Fibroblast of skin of abdomen (primary cell): ENCODE results near the gene SMIM10L2A. TPM values are rescaled to one million over a fixed set of nuclear protein-coding genes. Genes with fewer than 3 reads are reported as not detected.
A peak's percentile ranks its signal among the peaks of the same experiment; 100 is the strongest.
"Not testable (repeated sequence)": the region's sequence is repeated elsewhere in the genome, so short reads cannot be mapped to it uniquely, and the experiment has no call there.

Experiments
- DNase-seq: peaks from one replicate; pipeline ENCODE4 v3.0.0-alpha.2; 2013
- polyA plus RNA-seq, 2 experiments: library from polyadenylated mRNA; unstranded; fragments of 120-200 nt; gene quantifications; one replicate each; pipeline ENCODE4 v1.2.1, GENCODE V29; 2013; ENCODE audit not compliant: insufficient read length in 2 of 2

The SMIM10L2A gene
- polyA plus RNA-seq (2013, experiment 1 of 2; ENCODE audit: insufficient read length): 0.13 TPM
- 0.19 TPM for polyA plus RNA-seq (2013, experiment 2 of 2; ENCODE audit: insufficient read length)

DNA sequence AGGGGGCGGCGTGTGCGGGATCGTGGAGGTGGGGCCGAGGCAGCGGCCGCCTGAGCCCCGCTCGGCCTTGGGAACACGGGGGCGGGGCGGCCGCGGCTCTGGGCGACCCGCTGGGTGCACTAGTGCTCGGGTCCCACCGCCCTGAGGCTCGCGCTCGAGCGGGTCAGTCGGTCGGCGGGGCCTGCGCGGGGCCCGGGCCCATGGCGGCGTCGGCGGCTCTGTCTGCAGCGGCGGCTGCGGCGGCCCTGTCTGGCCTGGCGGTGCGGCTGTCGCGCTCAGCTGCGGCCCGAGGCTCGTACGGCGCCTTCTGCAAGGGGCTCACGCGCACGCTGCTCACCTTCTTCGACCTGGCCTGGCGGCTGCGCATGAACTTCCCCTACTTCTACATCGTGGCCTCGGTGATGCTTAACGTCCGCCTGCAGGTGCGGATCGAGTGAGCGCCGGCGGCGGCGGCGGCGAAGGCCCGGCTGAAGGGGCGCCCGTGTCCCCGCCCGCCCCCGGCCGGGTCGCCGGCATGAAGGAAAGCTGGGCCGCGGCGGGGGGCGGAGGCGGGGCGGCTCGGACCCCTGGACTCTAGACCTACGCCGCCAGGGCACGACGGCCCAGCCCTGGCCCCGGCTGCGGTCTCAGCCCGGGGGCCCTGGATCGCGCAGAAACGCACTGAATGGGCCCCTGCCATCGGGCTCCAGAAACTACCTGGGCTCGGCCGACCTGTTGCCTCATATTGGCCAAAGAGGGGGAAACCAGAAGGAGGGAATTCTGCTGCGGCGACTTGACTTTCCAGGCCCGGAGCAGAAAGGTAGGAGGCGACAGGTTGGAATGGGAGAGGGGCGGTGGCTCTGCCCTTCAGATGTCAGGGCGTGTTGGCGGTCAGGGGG is at the start of gene SMIM10L2A:
SMIM10L2A (plus strand) TSS at position 13 of the 878 bp plus-strand sequence; CDS start at position 201, 188 bp downstream.
- no peak for DNase-seq

DNA sequence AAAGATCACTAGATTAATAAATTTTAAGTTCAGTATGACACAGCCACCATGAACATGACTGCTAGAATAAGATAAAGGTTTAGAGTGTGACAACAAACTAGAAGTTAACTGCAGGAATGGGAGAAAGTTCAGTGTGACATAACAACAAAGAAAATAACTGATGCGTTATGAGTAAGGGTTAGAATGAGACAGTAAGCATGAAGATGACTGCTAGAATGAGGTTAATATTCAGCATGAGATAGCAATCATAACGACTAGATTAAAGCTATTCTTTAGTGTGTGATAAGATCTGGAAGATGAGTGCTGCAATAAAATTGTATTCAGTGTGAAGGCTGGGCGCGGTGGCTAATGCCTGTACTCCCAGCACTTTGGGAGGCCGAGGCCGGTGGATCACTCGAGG is 48.4 kb upstream of the SMIM10L2A start:
- DNase-seq: no peak

DNA sequence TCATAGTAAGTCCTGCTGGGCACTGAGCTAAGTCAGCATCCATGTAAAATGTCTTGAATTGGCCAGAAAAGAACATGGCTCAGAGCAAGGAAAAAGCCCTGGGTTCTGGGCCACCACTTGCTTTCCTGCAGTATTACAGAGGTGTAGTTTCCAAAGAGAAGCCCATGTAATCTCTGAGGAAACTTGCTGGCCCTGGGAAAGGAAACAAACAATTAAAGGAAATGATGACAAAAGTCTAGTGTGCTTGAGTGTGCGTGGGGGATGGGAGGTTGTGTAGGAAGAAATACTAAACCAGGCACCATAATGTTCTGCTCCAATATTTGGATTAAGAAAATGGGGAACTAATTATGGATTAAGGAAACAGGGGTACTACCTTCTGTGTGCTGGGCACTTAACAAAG is 39.5 kb upstream of the SMIM10L2A start:
- DNase-seq: no peak

DNA sequence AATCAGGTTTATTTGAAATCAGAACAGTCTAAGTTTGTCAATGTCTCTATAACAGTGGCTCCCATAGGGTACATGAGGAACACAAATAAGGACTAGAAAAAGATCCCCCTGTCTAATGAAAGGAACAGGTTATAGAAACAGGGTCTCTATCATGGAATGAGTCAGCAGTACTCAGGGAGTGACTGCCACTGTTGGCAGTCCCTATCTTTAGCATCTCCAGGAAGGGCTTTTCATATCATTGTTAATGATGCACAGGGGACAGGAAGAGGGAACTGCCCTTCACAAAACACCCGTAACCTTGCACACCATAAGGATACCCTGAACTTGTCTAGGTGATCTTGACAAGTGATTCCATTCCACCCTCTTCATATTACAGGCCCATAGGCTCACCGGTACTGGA is 38.5 kb upstream of the SMIM10L2A start:
- DNase-seq: no peak

DNA sequence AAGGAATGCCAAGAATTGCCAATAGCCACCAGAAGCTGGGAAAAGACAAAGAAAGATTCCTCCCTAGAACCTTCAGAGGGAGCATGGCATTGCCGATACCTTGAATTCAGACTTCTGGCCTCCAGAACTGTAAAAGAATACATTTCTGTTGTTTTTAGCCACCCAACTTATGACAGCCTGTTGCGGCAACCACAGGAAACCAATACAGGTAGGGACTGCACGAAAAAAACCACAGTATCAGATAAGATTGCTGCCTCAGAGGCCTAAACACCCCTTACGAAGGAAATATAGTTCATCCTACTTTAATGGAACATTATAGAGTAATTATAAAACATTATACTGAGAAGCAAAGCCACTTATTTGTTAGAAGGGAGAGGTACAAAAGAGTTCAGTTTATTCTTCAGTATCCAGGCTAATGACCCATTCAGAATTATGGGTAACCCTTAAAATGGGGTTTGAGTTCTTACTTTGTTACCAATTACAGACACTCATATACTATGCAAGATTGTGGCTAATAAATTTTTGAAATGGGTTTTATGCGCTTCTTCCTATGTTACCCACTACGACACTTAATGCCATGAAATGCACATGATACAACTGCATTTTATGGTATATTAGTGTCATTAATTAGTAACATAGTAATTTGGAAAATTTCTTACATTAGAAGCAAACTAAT is 37.4 kb upstream of the SMIM10L2A start:
- no peak for DNase-seq

DNA sequence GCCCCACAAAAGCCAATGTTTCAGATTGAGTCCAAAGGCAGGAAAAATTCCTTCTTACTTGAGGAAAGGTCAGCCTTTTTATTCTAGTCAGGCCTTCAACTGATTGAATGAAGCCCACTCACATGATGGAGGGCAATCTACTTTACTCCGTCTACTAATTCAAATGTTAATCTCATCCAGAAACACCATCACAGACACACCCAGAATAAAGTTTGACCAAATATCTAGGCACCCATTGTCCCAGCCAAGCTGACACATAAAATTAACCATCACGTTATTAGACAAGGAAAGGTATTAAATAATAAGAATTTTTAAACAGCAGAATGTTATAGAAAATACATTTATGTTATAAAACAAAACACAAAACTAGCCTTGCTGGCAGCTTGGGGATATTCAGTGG is 32.9 kb upstream of the SMIM10L2A start:
- no peak for DNase-seq

DNA sequence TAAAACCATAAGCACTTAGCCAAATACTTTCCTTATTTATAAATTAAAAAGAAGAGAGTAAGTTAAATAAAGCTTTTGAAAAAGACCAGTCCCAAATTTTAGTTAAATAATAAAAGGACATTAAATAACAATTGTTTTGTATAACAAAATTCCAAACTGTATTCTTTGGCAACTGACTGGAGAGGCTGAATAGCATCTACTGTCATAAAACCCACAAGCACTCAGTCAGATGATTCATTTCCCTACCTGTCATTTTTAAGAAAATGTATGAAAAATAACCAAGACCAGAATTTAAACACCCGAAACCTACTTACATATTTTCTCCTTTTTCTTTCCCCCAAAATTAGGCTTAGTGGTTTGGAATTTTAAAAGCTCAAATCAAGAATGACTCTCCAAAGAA is 32.5 kb upstream of the SMIM10L2A start:
- DNase-seq: no peak

DNA sequence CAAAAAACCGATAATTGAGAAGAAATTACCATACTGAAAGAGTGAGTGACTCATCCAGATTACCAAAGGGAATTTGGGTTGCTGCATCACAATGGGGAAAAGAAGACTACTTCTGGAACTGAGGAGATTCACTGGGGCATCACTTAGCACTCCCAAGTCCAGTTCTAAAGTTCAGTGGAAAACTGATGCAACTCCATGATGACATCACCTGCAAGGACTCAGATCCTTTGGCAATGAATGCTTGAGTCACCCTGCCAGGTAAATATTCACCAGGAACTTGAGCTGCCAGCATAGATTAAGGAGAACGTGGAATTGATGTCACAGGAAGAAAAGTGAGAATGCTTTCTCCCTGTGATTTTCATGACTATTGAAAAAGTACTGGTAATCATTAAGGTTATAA is 32.0 kb upstream of the SMIM10L2A start:
- DNase-seq: peak; percentile 0

DNA sequence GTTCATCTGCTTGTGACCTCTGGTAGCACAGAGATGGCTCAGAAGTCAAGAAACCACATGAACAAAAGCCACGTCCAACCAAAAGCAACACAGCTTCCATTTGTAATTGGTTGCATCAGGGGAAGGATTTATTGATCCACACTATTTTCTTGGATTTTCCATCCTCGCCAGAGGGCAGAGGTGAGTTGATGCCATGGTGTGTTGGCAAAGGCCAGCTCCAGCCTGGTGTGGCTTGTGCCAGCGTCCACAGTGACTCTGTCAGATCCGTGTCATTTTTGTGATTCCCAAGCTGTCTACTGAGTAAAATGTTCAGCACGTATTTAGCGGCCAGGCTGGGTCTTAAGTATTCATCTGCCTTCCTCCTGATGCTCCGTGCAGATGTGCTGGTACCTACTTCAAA is 30.0 kb upstream of the SMIM10L2A start:
- no peak for DNase-seq

DNA sequence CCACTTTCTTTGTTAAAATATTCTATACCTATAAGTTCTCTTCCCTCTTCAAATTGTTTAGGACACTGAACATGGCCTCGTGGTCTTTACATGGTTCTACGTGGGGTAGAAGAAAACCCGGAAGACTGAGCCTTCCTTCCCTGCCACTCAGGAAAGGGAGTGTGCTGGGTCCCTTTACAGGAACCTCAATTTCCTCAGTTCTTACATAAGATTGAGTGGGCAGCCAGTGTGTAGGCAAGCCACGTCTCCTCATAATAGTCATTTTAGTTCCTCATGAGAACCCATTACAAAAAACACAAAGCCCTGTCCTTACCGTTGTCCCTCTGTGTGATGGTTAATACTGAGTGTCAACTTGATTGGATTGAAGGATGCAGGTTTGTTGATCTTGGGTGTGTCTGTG is 28.7 kb upstream of the SMIM10L2A start:
- DNase-seq: no peak

DNA sequence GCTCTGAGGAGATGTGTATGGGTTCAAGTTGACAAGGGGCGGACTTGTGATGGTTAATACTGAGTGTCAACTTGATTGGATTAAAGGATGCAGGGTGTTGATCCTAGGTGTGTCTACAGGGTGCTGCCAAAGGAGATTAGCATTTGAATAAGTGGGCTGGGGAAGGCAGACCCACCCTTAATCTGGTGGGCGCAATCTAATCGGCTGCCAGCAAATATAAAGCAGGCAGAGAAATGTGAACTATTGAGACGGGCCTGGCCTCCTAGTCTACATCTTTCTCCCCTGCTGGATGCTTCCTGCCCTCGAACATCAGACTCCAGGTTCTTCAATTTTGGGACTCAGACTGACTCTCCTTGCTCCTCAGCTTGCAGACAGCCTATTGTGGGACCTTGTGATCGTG is 26.7 kb upstream of the SMIM10L2A start:
- no peak for DNase-seq

DNA sequence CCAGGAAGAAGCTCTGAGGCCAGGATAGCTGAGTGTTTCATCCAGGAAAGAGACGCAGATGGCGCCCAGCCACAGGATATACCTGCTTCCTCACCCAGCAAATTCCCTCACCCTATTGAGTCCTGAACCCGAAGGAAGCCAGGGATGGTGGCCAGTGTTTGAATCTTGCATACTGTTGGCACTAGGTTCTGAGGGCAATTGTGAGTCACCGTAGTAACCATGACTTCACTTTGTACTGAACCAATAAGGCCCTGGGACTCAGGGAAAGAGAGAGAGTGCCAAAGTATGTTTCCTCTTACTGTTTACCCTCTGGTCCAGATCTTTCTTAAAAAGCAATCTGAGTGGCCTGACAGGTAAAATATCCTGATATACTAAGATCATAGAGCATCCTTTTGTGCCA is 25.6 kb upstream of the SMIM10L2A start:
- no peak for DNase-seq

DNA sequence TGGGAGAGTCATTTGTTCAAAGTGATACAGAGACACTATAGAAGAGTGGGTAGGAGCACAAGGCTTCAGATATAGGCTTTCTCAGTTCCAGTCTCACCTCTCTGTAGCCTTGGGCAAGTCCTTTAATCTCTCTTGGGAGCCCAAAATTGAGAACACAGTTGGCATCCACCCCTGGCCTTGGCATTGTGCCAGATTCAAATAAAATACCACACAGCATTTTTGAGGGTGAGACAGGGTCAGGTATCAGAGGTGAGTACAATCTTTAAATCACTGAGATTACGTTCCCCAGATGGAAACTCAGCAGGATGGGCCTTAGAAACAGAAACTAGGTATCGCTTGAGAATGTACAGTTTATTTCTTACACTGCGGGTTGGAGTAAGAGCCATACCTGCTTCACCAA is 25.2 kb upstream of the SMIM10L2A start:
- no peak for DNase-seq

DNA sequence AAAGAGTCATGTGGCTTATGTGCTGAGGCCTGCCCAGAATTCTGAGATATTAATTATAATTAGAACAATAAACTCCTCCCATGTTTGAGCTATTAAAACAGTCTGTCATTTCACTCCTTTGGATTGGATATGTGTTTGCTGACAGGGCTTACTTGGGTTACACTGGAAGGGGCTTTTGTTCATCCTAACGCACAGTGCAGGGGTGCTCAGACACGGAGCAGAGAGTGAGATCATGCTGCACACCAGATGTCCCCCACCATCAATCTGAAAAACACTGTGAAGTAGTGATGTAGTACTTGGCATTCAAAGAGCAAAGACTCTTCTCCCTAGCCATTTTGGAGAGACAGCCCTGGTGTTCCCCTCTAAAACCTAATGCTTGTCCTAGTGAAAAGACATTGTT is 24.1 kb upstream of the SMIM10L2A start:
- no peak for DNase-seq

DNA sequence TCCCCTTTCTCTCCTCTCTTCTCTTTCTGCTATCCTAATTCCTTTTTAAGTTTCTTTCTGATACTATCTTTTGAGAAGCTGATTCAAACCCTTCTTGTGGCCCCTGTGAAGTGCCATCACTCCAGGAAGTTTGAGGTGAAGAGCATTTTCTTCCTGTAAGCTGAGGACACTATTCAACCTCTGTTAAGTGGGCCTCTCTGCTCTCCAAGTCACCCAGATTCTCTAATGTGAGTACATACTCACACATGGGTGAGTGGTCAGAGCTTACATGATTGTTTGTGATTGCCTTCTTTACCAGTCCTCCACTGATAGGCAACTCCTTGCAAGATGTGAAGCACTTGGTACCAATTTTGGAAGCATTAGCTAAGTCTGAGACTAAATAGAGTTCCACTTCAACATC is 18.4 kb upstream of the SMIM10L2A start:
- no peak for DNase-seq

DNA sequence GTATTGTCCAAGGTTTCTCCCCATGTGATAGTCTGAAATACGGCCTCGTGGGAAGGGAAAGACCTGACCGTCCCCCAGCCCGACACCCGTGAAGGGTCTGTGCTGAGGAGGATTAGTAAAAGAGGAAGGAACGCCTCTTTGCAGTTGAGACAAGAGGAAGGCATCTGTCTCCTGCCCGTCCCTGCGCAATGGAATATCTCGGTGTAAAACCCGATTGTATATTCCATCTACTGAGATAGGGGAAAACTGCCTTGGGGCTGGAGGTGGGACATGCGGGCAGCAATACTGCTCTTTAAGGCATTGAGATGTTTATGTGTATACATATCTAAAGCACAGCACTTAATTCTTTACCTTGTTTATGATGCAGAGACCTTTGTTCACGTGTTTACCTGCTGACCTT is 15.3 kb upstream of the SMIM10L2A start:
- DNase-seq: not testable (repeated sequence)

DNA sequence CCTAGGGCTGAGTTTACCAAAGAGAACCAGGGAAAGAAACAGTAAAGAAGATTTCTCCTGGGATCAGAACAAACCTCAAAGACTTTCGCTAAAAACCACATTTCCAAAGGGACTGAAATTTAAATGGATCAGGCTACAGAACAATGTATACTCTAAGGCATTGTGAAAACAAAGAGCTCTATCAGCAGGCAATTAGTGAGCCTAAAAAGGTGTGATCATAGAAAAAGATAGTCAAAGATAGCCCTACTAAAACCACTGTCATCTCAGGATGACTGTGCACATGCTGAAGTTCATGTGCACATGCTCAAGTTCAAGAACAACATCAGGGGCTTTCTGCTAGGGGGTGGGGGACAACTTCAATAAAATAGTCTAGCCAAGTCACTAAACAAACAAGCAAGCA is 12.9 kb upstream of the SMIM10L2A start:
- no peak for DNase-seq

DNA sequence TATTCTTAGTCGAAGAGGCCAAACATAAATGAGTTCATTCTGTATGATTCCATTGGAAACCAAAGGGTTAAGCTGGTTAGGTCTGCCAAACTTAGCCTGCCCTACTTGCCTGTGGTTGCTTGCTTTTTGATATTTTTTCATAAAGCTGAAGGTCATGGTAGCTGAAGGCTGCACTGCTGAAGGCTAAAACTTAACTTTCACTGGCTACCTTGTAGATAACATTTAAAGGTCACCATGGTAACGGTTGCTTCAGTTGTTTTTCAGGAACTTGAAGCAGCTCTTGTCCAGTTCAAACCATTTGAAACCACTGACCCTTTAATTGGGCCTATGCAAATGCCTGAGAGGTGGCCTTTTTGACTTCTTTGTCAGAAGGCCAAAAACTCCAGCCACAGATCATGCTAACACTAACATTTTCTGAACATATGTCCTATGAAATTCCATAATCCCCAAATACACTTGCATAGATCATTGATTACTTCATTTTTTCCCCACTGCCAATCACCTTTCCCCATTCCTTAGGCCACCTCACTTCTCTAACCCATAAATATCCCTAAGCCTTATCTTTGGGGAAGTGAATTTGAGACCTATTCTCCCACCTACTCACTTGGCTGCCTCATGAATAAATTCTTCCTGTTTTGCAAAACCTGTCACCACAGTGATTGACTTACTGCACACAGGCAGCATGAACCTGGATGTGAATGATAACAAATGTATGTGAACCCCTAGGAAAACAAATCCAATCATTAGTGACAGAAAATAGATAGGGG is 10.7 kb upstream of the SMIM10L2A start:
- no peak for DNase-seq

DNA sequence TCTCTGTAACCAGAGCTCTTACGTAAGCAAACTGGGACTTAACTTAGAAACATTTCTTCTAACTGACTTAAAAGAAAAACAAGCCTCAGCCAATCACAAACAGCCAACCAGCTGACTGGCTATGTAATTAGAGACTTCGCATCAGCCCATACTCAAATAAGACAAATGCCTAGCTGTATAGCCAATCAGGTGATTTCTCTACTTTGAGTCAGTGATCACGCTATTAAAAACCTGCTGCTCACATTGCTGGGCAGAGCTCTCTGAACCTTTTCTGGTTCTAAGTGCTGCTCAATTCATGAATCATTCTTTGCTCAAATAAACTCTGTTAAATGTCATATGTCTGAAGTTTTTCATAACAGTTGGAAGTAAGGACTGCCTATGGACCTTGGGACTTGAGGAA is 9.9 kb upstream of the SMIM10L2A start:
- no peak for DNase-seq

DNA sequence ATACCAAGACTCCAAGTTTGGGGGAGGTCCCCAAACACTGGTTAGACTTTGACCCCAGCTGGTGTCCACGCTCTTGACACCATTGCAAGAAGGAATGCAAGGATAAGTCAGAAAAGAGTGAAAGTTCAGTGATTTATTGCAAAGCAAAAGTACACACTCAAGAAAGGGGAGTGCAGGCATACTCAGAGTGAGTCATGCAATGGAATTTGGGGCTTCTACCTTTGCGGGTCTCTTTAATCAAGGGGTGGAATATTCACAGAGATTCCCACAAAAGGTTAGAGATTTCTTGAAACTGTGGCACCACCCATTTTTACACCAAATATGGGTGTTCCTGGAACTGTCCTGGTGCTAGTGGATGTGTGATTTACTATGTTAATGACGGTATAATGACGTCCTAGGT is 5.2 kb upstream of the SMIM10L2A start:
- DNase-seq: no peak

DNA sequence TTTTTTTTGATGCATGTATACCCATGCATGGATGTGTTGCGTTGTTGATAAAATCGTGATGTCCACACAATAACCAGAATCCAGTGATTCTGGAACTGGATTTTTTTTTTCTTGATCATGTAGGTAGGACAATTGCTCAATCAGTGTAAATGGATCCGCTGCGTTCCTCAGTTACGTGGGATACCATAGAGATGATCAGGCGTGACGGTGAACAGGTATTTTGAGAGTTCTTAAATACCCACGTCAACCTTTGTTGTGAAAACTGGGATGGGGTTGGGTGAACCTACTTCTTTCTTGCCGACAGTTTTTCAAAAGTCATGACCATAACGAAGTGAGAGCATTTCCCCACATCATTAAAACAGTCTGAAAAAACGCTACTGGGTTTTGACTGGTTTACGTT is 913 bp upstream of the SMIM10L2A start:
- DNase-seq: no peak

DNA sequence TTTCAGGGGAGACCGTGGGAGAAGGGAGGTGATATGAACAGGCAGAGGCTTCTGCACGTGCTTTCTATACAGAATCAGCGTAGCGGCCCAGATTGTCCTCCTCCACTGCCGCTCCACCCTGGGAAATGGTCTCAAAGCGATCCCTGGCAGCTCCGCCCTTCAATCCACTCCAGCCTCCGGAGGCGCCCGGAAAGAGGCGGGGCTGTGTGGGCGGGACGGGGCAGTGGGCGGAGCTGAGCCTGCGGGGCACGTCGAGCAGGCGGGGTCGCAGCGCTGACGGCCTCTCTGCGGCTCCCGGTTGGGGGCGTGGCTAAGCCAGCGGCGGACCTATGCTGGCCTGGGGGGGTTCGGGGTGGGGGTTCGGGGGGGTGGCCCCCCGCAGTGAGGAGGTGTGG is 210 bp upstream of the SMIM10L2A start:
- DNase-seq: peak; percentile 63

DNA sequence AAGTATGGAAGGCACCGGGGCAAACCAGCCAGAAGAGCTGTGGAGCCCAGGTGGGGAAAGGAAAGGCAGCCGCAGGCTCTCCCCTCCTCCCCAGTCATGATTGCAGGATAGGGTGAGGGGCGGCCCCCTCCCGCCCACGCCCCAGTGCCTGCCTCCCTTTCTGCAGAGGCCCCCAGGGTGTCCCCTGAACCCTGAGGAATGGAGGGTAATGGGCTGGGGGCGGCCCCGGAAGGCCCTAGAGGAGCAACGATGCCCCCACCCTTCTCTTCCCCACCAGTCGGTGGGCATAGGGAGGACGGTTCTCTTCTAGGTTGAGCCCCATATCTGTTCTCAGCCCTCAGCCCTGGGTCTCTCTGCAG is 1.0 kb downstream of the SMIM10L2A start:
- DNase-seq: not testable (repeated sequence)
